ENCODE measurements around the gene SMC1A.

SMC1A gene

DNA sequence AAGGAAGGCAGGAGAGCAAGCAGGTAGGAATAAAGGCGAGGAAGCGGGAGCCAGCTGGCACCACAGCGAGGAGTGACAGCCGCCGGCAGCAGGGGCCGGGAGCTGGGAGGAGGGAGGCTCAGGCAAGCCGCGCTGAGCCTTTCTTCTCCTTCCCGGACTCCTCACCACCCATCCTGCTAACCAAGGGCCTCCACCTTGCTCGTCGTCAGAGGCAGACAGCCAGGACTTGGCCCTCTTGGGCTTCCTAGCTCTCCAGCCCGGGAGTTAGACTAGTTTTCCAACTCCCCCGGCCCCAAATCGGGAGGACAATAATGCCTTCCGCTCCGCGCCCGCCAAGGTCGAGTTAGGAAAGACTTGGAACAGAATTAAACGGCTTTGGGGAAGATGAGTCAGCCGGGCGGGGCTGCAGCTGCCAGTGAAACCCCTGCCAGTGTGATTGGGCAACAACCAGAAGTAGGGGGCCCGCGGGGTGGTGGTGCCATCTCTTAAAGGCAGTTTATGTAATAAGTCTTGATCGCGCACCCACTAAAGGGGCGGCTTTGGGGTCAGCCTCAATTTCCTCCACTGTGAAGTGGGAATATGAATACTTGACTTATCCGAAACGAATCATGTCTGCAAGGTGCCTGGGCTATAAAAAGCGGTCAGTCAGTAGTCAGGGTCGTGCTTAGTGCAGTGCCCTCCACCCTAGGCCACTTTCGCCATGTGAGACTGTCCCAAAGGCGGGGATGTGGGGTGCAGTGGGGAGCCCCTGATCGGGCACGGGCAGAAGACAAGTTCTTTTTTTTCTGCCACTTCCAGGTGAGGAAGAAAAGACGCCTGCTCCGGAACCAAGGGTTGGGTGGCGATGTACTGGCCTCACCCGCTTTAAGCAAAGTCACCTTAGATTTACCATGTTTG lies 18.4 kb upstream of the SMC1A start (continued):
- TF ChIP-seq, protein P1, sequence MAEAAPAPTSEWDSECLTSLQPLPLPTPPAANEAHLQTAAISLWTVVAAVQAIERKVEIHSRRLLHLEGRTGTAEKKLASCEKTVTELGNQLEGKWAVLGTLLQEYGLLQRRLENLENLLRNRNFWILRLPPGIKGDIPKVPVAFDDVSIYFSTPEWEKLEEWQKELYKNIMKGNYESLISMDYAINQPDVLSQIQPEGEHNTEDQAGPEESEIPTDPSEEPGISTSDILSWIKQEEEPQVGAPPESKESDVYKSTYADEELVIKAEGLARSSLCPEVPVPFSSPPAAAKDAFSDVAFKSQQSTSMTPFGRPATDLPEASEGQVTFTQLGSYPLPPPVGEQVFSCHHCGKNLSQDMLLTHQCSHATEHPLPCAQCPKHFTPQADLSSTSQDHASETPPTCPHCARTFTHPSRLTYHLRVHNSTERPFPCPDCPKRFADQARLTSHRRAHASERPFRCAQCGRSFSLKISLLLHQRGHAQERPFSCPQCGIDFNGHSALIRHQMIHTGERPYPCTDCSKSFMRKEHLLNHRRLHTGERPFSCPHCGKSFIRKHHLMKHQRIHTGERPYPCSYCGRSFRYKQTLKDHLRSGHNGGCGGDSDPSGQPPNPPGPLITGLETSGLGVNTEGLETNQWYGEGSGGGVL (tag by site-specific recombination; IDR thresholded peaks at IDR 0.05): peak; percentile 12; the same call in 1 of the 2 replicates
- TF ChIP-seq, protein P2, sequence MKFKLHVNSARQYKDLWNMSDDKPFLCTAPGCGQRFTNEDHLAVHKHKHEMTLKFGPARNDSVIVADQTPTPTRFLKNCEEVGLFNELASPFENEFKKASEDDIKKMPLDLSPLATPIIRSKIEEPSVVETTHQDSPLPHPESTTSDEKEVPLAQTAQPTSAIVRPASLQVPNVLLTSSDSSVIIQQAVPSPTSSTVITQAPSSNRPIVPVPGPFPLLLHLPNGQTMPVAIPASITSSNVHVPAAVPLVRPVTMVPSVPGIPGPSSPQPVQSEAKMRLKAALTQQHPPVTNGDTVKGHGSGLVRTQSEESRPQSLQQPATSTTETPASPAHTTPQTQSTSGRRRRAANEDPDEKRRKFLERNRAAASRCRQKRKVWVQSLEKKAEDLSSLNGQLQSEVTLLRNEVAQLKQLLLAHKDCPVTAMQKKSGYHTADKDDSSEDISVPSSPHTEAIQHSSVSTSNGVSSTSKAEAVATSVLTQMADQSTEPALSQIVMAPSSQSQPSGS (tag by site-specific recombination; IDR thresholded peaks at IDR 0.05; ENCODE audit: low read depth): no peak
- no peak for TF ChIP-seq KLF16 (tag by site-specific recombination; IDR thresholded peaks at IDR 0.05)
- TF ChIP-seq ZNF146 (tag by site-specific recombination; IDR thresholded peaks at IDR 0.05): no peak
- TF ChIP-seq ZFHX2 (tag by site-specific recombination; conservative IDR thresholded peaks at IDR 0.05): no peak
- no peak for TF ChIP-seq ZNF248 (tag by site-specific recombination; IDR thresholded peaks at IDR 0.05)
- no peak for TF ChIP-seq ZNF843 (tag by site-specific recombination; IDR thresholded peaks at IDR 0.05)
- peak; percentile 34 for TF ChIP-seq OSR2 (tag by site-specific recombination; IDR thresholded peaks at IDR 0.05)
- no peak for TF ChIP-seq ZNF621 (tag by site-specific recombination; IDR thresholded peaks at IDR 0.05)
- no peak for TF ChIP-seq ZNF501 (tag by site-specific recombination; IDR thresholded peaks at IDR 0.05)
- TF ChIP-seq ZFP69B (tag by site-specific recombination; IDR thresholded peaks at IDR 0.05): peak; percentile 52; the same call in 1 of the 2 replicates
- TF ChIP-seq, protein P3, sequence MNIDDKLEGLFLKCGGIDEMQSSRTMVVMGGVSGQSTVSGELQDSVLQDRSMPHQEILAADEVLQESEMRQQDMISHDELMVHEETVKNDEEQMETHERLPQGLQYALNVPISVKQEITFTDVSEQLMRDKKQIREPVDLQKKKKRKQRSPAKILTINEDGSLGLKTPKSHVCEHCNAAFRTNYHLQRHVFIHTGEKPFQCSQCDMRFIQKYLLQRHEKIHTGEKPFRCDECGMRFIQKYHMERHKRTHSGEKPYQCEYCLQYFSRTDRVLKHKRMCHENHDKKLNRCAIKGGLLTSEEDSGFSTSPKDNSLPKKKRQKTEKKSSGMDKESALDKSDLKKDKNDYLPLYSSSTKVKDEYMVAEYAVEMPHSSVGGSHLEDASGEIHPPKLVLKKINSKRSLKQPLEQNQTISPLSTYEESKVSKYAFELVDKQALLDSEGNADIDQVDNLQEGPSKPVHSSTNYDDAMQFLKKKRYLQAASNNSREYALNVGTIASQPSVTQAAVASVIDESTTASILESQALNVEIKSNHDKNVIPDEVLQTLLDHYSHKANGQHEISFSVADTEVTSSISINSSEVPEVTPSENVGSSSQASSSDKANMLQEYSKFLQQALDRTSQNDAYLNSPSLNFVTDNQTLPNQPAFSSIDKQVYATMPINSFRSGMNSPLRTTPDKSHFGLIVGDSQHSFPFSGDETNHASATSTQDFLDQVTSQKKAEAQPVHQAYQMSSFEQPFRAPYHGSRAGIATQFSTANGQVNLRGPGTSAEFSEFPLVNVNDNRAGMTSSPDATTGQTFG (tag by site-specific recombination; IDR thresholded peaks at IDR 0.05; ENCODE audit: borderline replicate concordance): no peak
- peak; percentile 69; the same call in 1 of the 2 replicates for TF ChIP-seq ZFP37 (tag by site-specific recombination; IDR thresholded peaks at IDR 0.05)
- peak; percentile 70 for TF ChIP-seq PRDM10 (tag by site-specific recombination; IDR thresholded peaks at IDR 0.05)
- no peak for TF ChIP-seq ZNF223 (tag by site-specific recombination; IDR thresholded peaks at IDR 0.05)
- TF ChIP-seq ZBTB8A (tag by site-specific recombination; IDR thresholded peaks at IDR 0.05): 0 out of 2 replicates have a peak, but pooled peaks have one; percentile 11
- TF ChIP-seq KLF1 (tag by site-specific recombination; IDR thresholded peaks at IDR 0.05): peak; percentile 56
- no peak for TF ChIP-seq PRDM2 (tag by site-specific recombination; IDR thresholded peaks at IDR 0.05; ENCODE audit: borderline replicate concordance)
- TF ChIP-seq REPIN1 (tag by site-specific recombination; IDR thresholded peaks at IDR 0.05; ENCODE audit: low read depth): no peak
- TF ChIP-seq ZNF366 (tag by site-specific recombination; conservative IDR thresholded peaks at IDR 0.05): 0 out of 2 replicates have a peak, but pooled peaks have one; percentile 28
